Heart left ventricle (tissue), 13 donors: ENCODE data around the gene EXOC3L4.

Source experiments
- POLR2A ChIP-seq, 2 donors: fragments of 450-650 bp; IDR thresholded peaks; one replicate each; pipeline ENCODE4 v1.6.1; 2017; ENCODE audit warnings: antibody characterized with exemption in 2 of 2, mild to moderate bottlenecking in 2 of 2, moderate library complexity in 2 of 2
- TF ChIP-seq, protein P1 (sequence below), 12 donors: fragments of 200-600 bp; sonication (generic) in 4 of 12; IDR thresholded peaks; one replicate each; pipeline versions ENCODE4 v1.5.0 to v1.8.0; 2018 to 2022; ENCODE audit warnings: antibody characterized with exemption in 12 of 12, mild to moderate bottlenecking in 5 of 12
- donor health status: ischemic (EF 13 %, LVEDD 7.1; RV severe dilation, severe dysfunction).
- donor health status: DM: no; HTN: yes; CAD: no.
- donor health status: DM: no; HTN: no; CAD: no.
- donor health status: ischemic (EF 25% LVEDD 6.9; RV normal size, moderate dysfunction).
- donor health status: ischemic (EF 25% LVEDD 5.7; RV mildly dilated, moderate dysfunction).
- donor health status: ischemic (EF 35%, LVEDD 5.7; RV mildly dilated, moderate dysfunction).
- donor health status: nonischemic (EF 11% LVEDD 7.7; RV severe dilation, severe dysfunction).
- donor health status: DM: yes; HTN: yes; CAD: no.
- donor health status: PGD.
- donor health status: ischemic (EF 29% LVEDD 5.4; RV normal size, mild dysfunction).
- donor health status: nonischemic (EF 23%, LVEDD 6.1; RV moderate dilation, normal function).

DNA sequence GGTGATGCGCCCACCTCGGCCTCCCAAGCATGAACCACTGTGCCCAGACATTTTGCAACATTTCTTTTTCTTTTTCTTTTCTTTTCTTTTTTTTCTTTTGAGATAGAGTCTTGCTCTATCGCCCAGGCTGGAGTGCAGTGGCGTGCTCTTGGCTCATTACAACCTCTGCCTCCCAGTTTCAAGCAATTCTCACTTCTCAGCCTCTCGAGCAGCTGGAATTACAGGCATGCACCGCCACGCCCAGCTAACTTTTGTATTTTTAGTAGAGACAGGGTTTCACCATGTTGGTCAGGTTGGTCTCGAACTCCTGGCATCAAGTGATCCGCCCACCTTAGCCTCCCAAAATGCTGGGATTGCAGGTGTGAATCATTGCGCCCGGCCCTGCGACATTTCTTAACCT lies 29.5 kb upstream of the EXOC3L4 start:
- TF ChIP-seq, protein P1, sequence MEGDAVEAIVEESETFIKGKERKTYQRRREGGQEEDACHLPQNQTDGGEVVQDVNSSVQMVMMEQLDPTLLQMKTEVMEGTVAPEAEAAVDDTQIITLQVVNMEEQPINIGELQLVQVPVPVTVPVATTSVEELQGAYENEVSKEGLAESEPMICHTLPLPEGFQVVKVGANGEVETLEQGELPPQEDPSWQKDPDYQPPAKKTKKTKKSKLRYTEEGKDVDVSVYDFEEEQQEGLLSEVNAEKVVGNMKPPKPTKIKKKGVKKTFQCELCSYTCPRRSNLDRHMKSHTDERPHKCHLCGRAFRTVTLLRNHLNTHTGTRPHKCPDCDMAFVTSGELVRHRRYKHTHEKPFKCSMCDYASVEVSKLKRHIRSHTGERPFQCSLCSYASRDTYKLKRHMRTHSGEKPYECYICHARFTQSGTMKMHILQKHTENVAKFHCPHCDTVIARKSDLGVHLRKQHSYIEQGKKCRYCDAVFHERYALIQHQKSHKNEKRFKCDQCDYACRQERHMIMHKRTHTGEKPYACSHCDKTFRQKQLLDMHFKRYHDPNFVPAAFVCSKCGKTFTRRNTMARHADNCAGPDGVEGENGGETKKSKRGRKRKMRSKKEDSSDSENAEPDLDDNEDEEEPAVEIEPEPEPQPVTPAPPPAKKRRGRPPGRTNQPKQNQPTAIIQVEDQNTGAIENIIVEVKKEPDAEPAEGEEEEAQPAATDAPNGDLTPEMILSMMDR (IDR thresholded peaks at IDR 0.05) = no peak
- no peak for TF ChIP-seq POLR2A (IDR thresholded peaks at IDR 0.05)
